Stimulated activated CD4-positive, alpha-beta T cell treated with anti-CD3 and anti-CD28 coated beads, Interleukin-12 subunit alpha, Interleukin-12 subunit beta, amount 100 ng/mL, for 24 hours (primary cell): ENCODE data around the gene ANKS3.

Experiments
- DNase-seq, 2 experiments: peaks; one replicate each; pipeline ENCODE4 v3.0.0-alpha.2; 2020; ENCODE audit warnings: low read depth in 2 of 2

ANKS3 gene

GRCh38 chr16:4685776-4686496, 48.1 kb downstream of the ANKS3 start:
- DNase-seq = no peak

- no peak for DNase-seq
Measured at GRCh38 chr16:4685292-4685691, 48.8 kb downstream of the ANKS3 start.

GRCh38 chr16:4684763-4685162, 49.3 kb downstream of the ANKS3 start:
- no peak for DNase-seq

- no peak for DNase-seq
Measured at GRCh38 chr16:4684058-4684715, 49.9 kb downstream of the ANKS3 start.

- no peak for DNase-seq
Measured at GRCh38 chr16:4683255-4684057, 50.6 kb downstream of the ANKS3 start.

GRCh38 chr16:4682616-4683254, 51.3 kb downstream of the ANKS3 start:
- DNase-seq = peak in 1 of 2 experiments; percentile 35

- no peak for DNase-seq
Measured at GRCh38 chr16:4682084-4682591, 51.9 kb downstream of the ANKS3 start.

GRCh38 chr16:4681471-4682083, 52.5 kb downstream of the ANKS3 start:
- no peak for DNase-seq

GRCh38 chr16:4680673-4681470, 53.2 kb downstream of the ANKS3 start:
- DNase-seq = no peak

- DNase-seq = no peak
Measured at GRCh38 chr16:4679850-4680636, 54.0 kb downstream of the ANKS3 start.

- DNase-seq = no peak
Measured at GRCh38 chr16:4679156-4679849, 54.8 kb downstream of the ANKS3 start.

- no peak for DNase-seq
Measured at GRCh38 chr16:4678596-4678995, 55.5 kb downstream of the ANKS3 start.

GRCh38 chr16:4677994-4678393, 56.1 kb downstream of the ANKS3 start:
- DNase-seq = no peak

- DNase-seq = no peak
Measured at GRCh38 chr16:4677390-4677789, 56.7 kb downstream of the ANKS3 start.

- no peak for DNase-seq
Measured at GRCh38 chr16:4676831-4677230, 57.2 kb downstream of the ANKS3 start.

GRCh38 chr16:4675864-4676786, 57.9 kb downstream of the ANKS3 start:
- DNase-seq = peak in 1 of 2 experiments; percentile 56

GRCh38 chr16:4674926-4675530, 59.0 kb downstream of the ANKS3 start:
- DNase-seq = no peak
